Neural crest cell (in vitro differentiated cells): Measurements from ENCODE around the gene CAPZB. TPM values are rescaled to one million over a fixed set of nuclear protein-coding genes. Genes with fewer than 3 reads are reported as not detected.

ENCODE experiments used
- DNase-seq: peaks from one replicate; pipeline ENCODE4 v3.0.0; 2021; ENCODE audit warnings: low read depth, mixed read lengths, low spot score
- H3K27ac Mint-ChIP-seq: one replicate; pipeline ENCODE4 v1.8.0; 2021; ENCODE audit warnings: mild to moderate bottlenecking, mixed read lengths; ENCODE audit not compliant: unreplicated experiment
- H3K27me3 Mint-ChIP-seq: 2 replicates; pipeline ENCODE4 v1.8.0; 2021; ENCODE audit warnings: low read depth, mild to moderate bottlenecking, mixed read lengths
- H3K36me3 Mint-ChIP-seq: 2 replicates; pipeline ENCODE4 v1.8.0; 2021; ENCODE audit warnings: low read depth, mild to moderate bottlenecking, mixed read lengths
- H3K4me1 Mint-ChIP-seq: 2 replicates; pipeline ENCODE4 v1.8.0; 2021; ENCODE audit warnings: mixed read lengths
- H3K4me3 Mint-ChIP-seq: one replicate; pipeline ENCODE4 v1.8.0; 2021; ENCODE audit warnings: mild to moderate bottlenecking, mixed read lengths
- H3K9me3 Mint-ChIP-seq: 2 replicates; pipeline ENCODE4 v1.8.0; 2021; ENCODE audit warnings: mixed read lengths
- CTCF ChIP-seq: fragments of 200-600 bp; sonication (generic); conservative IDR thresholded peaks from 2 replicates; pipeline ENCODE4 v1.5.0; 2021; ENCODE audit warnings: antibody characterized with exemption, mild to moderate bottlenecking
- total RNA-seq: library from RNA; stranded (reverse); gene quantifications from 2 replicates; pipeline ENCODE4 v1.2.1, GENCODE V29; 2021

The CAPZB gene
- total RNA-seq, 1 donor from 2014 or later = 256 TPM

DNA sequence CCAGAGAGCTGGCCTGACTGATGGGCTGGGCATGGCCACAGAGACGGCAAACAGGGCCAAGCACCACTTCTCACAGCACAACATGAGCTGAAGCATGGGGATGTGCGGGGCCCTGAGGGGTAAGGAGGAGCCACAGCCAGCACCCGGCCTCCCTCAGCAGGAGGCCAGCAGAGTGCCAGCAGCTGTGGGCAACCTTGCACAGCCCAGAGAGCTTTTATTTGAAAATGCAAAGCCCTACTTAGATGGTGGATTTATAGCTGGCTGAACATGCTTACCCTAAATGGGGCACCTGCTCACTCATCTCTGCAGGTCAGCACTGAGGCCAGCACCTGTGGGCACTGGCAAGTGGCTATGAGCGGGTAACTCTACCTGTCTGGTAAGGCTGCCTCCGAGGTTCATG lies 129.1 kb downstream of the CAPZB start:
- Mint-ChIP-seq H3K36me3 (peaks cover 7% of the 10 kb centered on the region), H3K4me1 (peaks cover 5% of the 10 kb centered on the region), H3K9me3 (no peaks in the 10 kb centered on the region), H3K4me3 (no peak overlapping the region), H3K27ac (no peak overlapping the region), H3K27me3 (no peaks in the 10 kb centered on the region)
- DNase-seq = no peak
- no peak for TF ChIP-seq CTCF

GRCh38 chr1:19354531-19354981 lies 130.8 kb downstream of the CAPZB start:
- Mint-ChIP-seq H3K27me3 (no peaks in the 10 kb centered on the region), H3K4me1 (no peaks in the 10 kb centered on the region), H3K9me3 (no peaks in the 10 kb centered on the region), H3K4me3 (no peak overlapping the region), H3K27ac (peak overlapping the region; percentile 67), H3K36me3 (peaks cover 7% of the 10 kb centered on the region)
- no peak for TF ChIP-seq CTCF
- DNase-seq = no peak

DNA sequence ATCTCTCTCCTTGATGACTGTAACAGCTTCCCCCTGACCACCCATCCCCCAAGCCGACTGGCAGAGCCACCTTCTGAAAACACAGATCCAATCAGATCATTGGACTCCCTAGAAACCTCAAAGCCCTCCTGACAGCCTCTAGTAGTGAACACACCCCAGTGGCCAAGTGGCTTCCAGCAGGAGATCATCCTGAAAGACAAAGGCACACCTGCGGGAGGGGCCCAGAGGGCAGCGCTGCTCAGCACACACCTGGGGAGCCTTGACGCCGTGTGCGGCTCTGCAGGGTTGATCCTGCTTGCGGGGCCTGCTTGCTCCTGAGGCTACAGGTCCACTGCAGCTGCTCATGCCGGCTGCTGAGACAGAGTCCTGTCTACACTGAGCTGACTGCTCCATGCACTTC lies 131.7 kb downstream of the CAPZB start:
- DNase-seq = no peak
- H3K27ac Mint-ChIP-seq = no peak overlapping the region

DNA sequence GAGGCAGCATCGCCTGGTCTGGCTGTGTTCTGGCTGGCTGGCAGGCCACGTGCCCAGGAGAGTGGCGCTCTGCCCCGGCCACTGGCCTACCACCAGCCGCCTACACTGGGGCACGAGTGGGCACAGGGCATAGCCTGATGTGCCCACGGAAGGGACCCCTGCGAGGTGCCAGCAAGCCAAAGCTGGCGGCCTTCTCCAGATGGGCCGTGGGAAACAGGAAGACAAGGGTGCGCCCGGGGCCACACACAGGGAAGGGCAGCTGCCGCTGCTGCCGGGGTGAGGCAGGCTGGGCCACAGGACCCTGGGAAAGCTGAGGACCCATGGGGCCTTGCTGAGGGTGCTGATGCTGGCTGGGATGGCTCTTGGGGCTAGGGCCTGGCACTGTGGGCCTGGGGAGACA lies 132.5 kb downstream of the CAPZB start:
- DNase-seq = no peak
- Mint-ChIP-seq H3K4me3 (no peak overlapping the region), H3K27me3 (no peaks in the 10 kb centered on the region), H3K36me3 (peaks cover 7% of the 10 kb centered on the region), H3K27ac (no peak overlapping the region), H3K4me1 (no peaks in the 10 kb centered on the region), H3K9me3 (no peaks in the 10 kb centered on the region)
- TF ChIP-seq CTCF = no peak

More for the DNA sequence above, 131.7 kb downstream of the CAPZB start:
- no peak for TF ChIP-seq CTCF
- Mint-ChIP-seq H3K4me1 (no peaks in the 10 kb centered on the region), H3K9me3 (no peaks in the 10 kb centered on the region), H3K27me3 (no peaks in the 10 kb centered on the region), H3K36me3 (peaks cover 7% of the 10 kb centered on the region), H3K4me3 (no peak overlapping the region)

GRCh38 chr1:19351873-19352272 lies 133.5 kb downstream of the CAPZB start:
- TF ChIP-seq CTCF = no peak
- H3K36me3 Mint-ChIP-seq = peaks cover 7% of the 10 kb centered on the region
- no peaks in the 10 kb centered on the region for H3K9me3 Mint-ChIP-seq
- DNase-seq = no peak
- no peaks in the 10 kb centered on the region for H3K27me3 Mint-ChIP-seq
- no peak overlapping the region for H3K27ac Mint-ChIP-seq
- no peaks in the 10 kb centered on the region for H3K4me1 Mint-ChIP-seq
- H3K4me3 Mint-ChIP-seq = no peak overlapping the region

- H3K27me3 Mint-ChIP-seq = no peaks in the 10 kb centered on the region
- no peak for DNase-seq
- peaks cover 7% of the 10 kb centered on the region for H3K36me3 Mint-ChIP-seq
- H3K27ac Mint-ChIP-seq = no peak overlapping the region
- no peaks in the 10 kb centered on the region for H3K4me1 Mint-ChIP-seq
- H3K9me3 Mint-ChIP-seq = no peaks in the 10 kb centered on the region
- no peak overlapping the region for H3K4me3 Mint-ChIP-seq
- no peak for TF ChIP-seq CTCF
Observed at GRCh38 chr1:19350566-19350965, 134.8 kb downstream of the CAPZB start.
